MCF 10A (cell line): Measurements from ENCODE around the gene SOX9. TPM values are rescaled to one million over a fixed set of nuclear protein-coding genes. Genes with fewer than 3 reads are reported as not detected.

Experiments used
- BruUV-seq: library from RNA; stranded (reverse); fragments of 400-500 nt; replicated peaks from 2 replicates; lab custom pipeline; 2021; lab: Mats Ljungman, UMichigan
- CTCF ChIA-PET: fragments of 300-600 bp; sonication (Branson Sonifier 250); formaldehyde crosslinking; extraction: SDS; loops from one replicate; lab custom pipeline; 2021; ENCODE audit warnings: antibody characterized with exemption, inconsistent platforms; lab: Yijun Ruan, JAX
- POLR2A ChIA-PET: fragments of 300-600, 350-650 bp; sonication (Branson Sonifier 250); formaldehyde crosslinking; extraction: SDS; loops from one replicate; lab custom pipeline; 2020; ENCODE audit warnings: antibody characterized with exemption, inconsistent platforms; lab: Yijun Ruan, JAX
- DNase-seq: peaks from one replicate; pipeline ENCODE4 v3.0.0-alpha.2; 2018; ENCODE audit not compliant: unreplicated experiment
- H3K27ac Mint-ChIP-seq: one replicate; pipeline ENCODE4 v1.8.0; 2022; ENCODE audit warnings: mild to moderate bottlenecking, low read depth, mixed read lengths; ENCODE audit not compliant: unreplicated experiment
- H3K27me3 Mint-ChIP-seq: one replicate; pipeline ENCODE4 v1.8.0; 2022; ENCODE audit warnings: mixed read lengths; ENCODE audit not compliant: insufficient read depth, unreplicated experiment
- H3K36me3 Mint-ChIP-seq: one replicate; pipeline ENCODE4 v1.8.0; 2022; ENCODE audit warnings: mild to moderate bottlenecking, moderate library complexity, mixed read lengths; ENCODE audit not compliant: insufficient read depth, unreplicated experiment
- H3K4me1 Mint-ChIP-seq: one replicate; pipeline ENCODE4 v1.8.0; 2022; ENCODE audit warnings: mixed read lengths; ENCODE audit not compliant: insufficient read depth, unreplicated experiment
- H3K4me3 Mint-ChIP-seq: one replicate; pipeline ENCODE4 v1.8.0; 2022; ENCODE audit warnings: mild to moderate bottlenecking, moderate library complexity, mixed read lengths; ENCODE audit not compliant: unreplicated experiment
- H3K9me3 Mint-ChIP-seq: one replicate; pipeline ENCODE4 v1.8.0; 2022; ENCODE audit warnings: mixed read lengths; ENCODE audit not compliant: unreplicated experiment
- CTCF ChIP-seq: fragments of 200-600 bp; IDR thresholded peaks from one replicate; pipeline ENCODE4 v1.8.0; 2022; ENCODE audit warnings: antibody characterized with exemption, mild to moderate bottlenecking; ENCODE audit not compliant: unreplicated experiment
- intact Hi-C: fragments of 100-400 bp; cut with micrococcal nuclease; formaldehyde crosslinking; loops from 2 replicates; pipeline ENCODE4 v1.14.1; 2022
- total RNA-seq: library from RNA; stranded (reverse); gene quantifications from 2 replicates; pipeline ENCODE4 v1.2.3, GENCODE V29; 2022

The SOX9 gene
- total RNA-seq, 1 experiment from 2014 or later, result 2.6 TPM

GRCh38 chr17:72125742-72126141, 4.9 kb downstream of the SOX9 start:
- Mint-ChIP-seq H3K36me3 (no peaks in the 10 kb centered on the region), H3K9me3 (no peaks in the 10 kb centered on the region), H3K4me3 (no peak overlapping the region), H3K27me3 (no peaks in the 10 kb centered on the region), H3K27ac (no peak overlapping the region), H3K4me1 (peaks cover 31% of the 10 kb centered on the region)
- intact Hi-C loops, result no loop called here
- BruUV-seq, result no TSS peak
- TF ChIP-seq CTCF, result no peak
- POLR2A ChIA-PET, result no interaction called here
- CTCF ChIA-PET, result interaction anchor here (0.6 kb wide), 2 partner anchors 1364 to 1428 kb away, joined by 4 read pairs; no protein-coding TSS in a partner anchor
- peak; percentile 22 for DNase-seq

- no peak for TF ChIP-seq CTCF
- no peak overlapping the region for H3K27ac Mint-ChIP-seq
- intact Hi-C loops, result no loop called here
- no TSS peak for BruUV-seq
- ChIA-PET POLR2A (interaction anchor here (1.0 kb wide), 1 partner anchor 10 kb away, joined by 7 read pairs; no protein-coding TSS in a partner anchor), CTCF (interaction anchor here (0.6 kb wide), 1 partner anchor 857 kb away, joined by 3 read pairs; no protein-coding TSS in a partner anchor)
- no peak overlapping the region for H3K4me3 Mint-ChIP-seq
- peaks cover 31% of the 10 kb centered on the region for H3K4me1 Mint-ChIP-seq
- H3K36me3 Mint-ChIP-seq, result no peaks in the 10 kb centered on the region
- H3K9me3 Mint-ChIP-seq, result no peaks in the 10 kb centered on the region
- DNase-seq, result peak; percentile 31
- H3K27me3 Mint-ChIP-seq, result no peaks in the 10 kb centered on the region
These were observed 6.0 kb downstream of the SOX9 start for GRCh38 chr17:72126575-72127486.

GRCh38 chr17:72128039-72128438, 7.2 kb downstream of the SOX9 start:
- H3K4me1 Mint-ChIP-seq, result peaks cover 27% of the 10 kb centered on the region
- BruUV-seq, result no TSS peak
- POLR2A ChIA-PET, result interaction anchor here (1.4 kb wide), 1 partner anchor 338 kb away, joined by 3 read pairs; no protein-coding TSS in a partner anchor
- no peak overlapping the region for H3K27ac Mint-ChIP-seq
- no peaks in the 10 kb centered on the region for H3K36me3 Mint-ChIP-seq
- no peaks in the 10 kb centered on the region for H3K27me3 Mint-ChIP-seq
- DNase-seq, result no peak
- TF ChIP-seq CTCF, result no peak
- intact Hi-C loops, result no loop called here
- no peaks in the 10 kb centered on the region for H3K9me3 Mint-ChIP-seq
- CTCF ChIA-PET, result interaction anchor here (0.7 kb wide), 2 partner anchors 46 to 355 kb away, joined by 3 read pairs; no protein-coding TSS in a partner anchor
- H3K4me3 Mint-ChIP-seq, result no peak overlapping the region
